B cell (primary cell): ENCODE data around the gene NSMCE3.

Experiments used
- EZH2 ChIP-seq: IDR thresholded peaks from 2 replicates; pipeline ENCODE4 v1.6.1; 2012; ENCODE audit warnings: borderline replicate concordance, low read depth, mild to moderate bottlenecking, moderate library complexity, low read length; ENCODE audit not compliant: insufficient read depth, poor library complexity, severe bottlenecking
- TF ChIP-seq, protein P1 (sequence below): fragments of 200-600 bp; IDR thresholded peaks from one replicate; pipeline ENCODE4 v1.8.0; 2022; ENCODE audit warnings: antibody characterized with exemption, mild to moderate bottlenecking

GRCh38 chr15:29280514-29280913 lies 10.9 kb upstream of the NSMCE3 start:
- TF ChIP-seq, protein P1, sequence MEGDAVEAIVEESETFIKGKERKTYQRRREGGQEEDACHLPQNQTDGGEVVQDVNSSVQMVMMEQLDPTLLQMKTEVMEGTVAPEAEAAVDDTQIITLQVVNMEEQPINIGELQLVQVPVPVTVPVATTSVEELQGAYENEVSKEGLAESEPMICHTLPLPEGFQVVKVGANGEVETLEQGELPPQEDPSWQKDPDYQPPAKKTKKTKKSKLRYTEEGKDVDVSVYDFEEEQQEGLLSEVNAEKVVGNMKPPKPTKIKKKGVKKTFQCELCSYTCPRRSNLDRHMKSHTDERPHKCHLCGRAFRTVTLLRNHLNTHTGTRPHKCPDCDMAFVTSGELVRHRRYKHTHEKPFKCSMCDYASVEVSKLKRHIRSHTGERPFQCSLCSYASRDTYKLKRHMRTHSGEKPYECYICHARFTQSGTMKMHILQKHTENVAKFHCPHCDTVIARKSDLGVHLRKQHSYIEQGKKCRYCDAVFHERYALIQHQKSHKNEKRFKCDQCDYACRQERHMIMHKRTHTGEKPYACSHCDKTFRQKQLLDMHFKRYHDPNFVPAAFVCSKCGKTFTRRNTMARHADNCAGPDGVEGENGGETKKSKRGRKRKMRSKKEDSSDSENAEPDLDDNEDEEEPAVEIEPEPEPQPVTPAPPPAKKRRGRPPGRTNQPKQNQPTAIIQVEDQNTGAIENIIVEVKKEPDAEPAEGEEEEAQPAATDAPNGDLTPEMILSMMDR: no peak
- TF ChIP-seq EZH2: no peak
